Epithelial cell of esophagus (primary cell): ENCODE measurements around the gene ZNF234.
"Not testable (repeated sequence)": the region's sequence is repeated elsewhere in the genome, so short reads cannot be mapped to it uniquely, and the experiment has no call there.

Source experiments
- DNase-seq: peaks from one replicate; pipeline ENCODE4 v3.0.0; 2010; ENCODE audit warnings: low read depth
- H3K4me3 ChIP-seq: 2 replicates; pipeline ENCODE4 v1.5.1; 2011; ENCODE audit warnings: mild to moderate bottlenecking, low read length, control low read depth
- TF ChIP-seq, protein P1 (sequence below): IDR thresholded peaks from 2 replicates; pipeline ENCODE4 v1.5.1; 2011; ENCODE audit warnings: low read depth, mild to moderate bottlenecking, low read length, control low read depth, inconsistent platforms; ENCODE audit not compliant: insufficient read depth; ENCODE audit errors: missing control alignments

Gene ZNF234

DNA sequence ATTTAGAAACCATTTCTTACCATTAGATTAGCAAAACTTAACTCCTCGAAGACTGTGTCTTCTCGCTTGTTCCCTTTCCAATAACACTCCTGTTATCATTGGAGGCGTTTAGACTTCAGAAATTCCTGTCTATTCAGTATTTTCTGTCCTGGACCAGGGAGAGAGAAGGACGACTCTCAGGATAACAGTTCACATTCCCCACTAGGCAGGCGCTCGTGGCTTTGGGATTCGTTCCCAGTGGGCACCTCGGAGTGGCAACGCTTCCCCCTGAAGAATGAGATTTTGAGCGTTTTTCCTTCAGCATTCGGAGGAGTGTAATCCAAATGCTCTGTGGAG is 28.6 kb upstream of the ZNF234 start:
- TF ChIP-seq, protein P1, sequence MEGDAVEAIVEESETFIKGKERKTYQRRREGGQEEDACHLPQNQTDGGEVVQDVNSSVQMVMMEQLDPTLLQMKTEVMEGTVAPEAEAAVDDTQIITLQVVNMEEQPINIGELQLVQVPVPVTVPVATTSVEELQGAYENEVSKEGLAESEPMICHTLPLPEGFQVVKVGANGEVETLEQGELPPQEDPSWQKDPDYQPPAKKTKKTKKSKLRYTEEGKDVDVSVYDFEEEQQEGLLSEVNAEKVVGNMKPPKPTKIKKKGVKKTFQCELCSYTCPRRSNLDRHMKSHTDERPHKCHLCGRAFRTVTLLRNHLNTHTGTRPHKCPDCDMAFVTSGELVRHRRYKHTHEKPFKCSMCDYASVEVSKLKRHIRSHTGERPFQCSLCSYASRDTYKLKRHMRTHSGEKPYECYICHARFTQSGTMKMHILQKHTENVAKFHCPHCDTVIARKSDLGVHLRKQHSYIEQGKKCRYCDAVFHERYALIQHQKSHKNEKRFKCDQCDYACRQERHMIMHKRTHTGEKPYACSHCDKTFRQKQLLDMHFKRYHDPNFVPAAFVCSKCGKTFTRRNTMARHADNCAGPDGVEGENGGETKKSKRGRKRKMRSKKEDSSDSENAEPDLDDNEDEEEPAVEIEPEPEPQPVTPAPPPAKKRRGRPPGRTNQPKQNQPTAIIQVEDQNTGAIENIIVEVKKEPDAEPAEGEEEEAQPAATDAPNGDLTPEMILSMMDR = no peak
- DNase-seq = no peak
- H3K4me3 ChIP-seq = peak overlapping the region; percentile 93

DNA sequence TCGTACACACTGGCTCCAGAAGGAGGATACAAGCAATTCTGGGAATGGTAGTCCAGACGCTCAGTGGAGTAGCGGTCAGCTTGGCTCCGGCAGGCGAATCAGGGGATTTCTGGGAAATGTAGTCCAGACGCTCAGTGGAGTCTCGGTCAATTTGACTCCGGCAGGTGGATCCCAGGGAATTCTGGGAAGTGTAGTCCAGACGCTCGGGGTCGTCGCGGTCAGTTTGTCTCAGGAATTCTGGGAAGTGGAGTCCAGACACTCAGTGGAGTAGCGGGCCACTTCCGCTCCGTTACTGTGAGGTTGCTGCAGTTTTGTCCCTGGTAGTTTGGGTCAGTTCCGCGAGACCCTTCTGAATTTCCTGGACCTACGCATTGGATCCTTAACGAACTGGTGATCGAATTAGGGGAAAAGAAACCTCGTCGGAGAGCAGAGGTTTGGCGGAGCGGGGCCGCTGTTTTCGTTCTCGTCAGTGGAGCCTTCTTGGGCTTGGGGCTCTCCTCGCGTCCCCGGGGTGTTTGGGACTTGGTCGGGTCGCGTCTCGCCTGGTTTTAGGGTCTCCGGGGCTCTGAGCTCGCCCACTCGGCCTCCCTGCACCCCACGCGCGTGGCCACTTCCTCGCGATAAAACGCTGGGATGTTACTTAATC is 28.1 kb upstream of the ZNF234 start, which contains the start of gene ZNF225:
Gene ZNF225 (plus strand): TSS at position 262 of the 646 bp plus-strand sequence. CDS start 2,429 bp downstream, outside the sequence.
- peak within 1 kb of the TSS; percentile 93 for H3K4me3 ChIP-seq
- peak; percentile 99 for DNase-seq
- TF ChIP-seq, protein P1 = peak; percentile 8

DNA sequence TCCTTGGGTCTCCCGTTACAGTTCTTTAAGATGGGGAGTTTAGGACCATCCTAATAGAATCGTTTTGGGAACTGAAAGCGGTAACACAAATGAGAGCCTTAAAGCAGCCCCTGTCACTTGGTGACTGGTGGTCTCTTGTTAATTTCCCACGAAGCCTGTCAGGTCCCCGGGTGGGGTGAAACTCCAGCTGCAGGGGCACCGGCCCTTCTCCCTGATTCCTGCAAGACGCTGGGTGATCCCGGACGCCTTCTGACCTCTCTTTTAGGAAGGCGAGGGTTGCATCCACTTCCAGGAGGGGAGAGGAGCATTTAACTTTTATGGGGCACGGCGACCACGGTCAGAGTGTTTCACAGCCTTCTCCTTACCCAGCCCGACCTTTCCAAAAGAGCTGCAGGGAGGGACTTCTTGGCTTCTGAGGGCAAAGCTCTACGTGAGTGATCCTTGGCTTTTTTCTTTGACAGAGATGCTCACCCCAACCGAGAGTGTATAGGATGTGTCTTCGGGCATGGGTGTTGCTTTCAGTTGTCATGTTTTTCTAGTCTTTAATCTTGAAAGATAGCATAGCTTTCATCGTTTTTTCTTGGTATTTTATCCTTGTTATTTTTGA is 27.5 kb upstream of the ZNF234 start:
- H3K4me3 ChIP-seq = peak overlapping the region; percentile 93
- TF ChIP-seq, protein P1 = no peak
- no peak for DNase-seq

DNA sequence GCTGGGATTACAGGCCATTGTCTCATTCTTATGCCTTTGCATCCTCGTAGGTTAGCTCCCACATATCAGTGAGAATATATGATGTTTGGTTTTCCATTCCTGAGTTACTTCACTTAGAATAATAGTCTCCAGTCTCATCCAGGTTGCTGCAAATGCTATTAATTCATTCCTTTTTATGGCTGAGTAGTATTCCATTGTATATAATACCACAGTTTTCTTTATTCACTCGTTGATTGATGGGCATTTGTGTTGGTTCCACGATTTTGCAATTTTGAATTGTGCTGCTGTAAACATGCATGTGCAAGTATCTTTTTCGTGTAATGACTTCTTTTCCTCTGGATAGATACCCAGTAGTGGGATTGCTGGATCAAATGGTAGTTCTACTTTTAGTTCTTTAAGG is 20.2 kb upstream of the ZNF234 start:
- not testable (repeated sequence) for H3K4me3 ChIP-seq, DNase-seq

DNA sequence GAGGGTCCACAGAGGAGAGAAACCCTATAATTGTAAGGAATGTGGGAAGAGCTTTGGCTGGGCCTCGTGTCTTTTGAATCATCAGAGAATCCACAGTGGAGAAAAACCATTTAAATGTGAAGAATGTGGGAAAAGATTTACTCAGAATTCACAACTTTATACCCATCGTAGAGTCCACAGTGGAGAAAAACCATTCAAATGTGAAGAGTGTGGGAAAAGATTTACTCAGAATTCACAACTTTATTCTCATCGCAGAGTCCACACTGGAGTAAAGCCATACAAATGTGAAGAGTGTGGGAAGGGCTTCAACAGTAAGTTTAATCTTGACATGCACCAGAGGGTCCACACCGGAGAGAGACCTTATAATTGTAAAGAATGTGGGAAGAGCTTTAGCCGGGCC is 9.4 kb upstream of the ZNF234 start:
- H3K4me3 ChIP-seq = no peak overlapping the region
- no peak for DNase-seq
- TF ChIP-seq, protein P1 = no peak

DNA sequence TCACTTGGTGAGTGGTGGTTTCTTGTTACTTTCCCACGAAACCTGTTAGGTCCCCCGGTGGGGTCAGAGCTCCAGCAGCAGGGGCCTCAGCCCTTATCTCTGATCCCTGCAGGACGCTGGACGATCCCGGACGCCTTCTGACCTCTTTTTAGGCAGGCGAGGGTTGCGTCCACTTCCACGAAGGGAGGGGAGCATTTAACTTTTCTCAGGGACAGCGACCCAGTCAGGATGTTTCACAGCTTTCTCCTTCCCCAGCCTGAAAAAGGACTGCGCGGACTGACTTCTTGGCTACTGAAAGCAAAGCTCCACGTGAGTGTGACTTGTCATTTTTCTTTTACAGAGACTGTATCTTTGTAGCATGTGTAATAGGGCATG is 692 bp downstream of the ZNF234 start:
- H3K4me3 ChIP-seq = peak overlapping the region; percentile 86
- peak; percentile 19 for DNase-seq
- TF ChIP-seq, protein P1 = no peak

DNA sequence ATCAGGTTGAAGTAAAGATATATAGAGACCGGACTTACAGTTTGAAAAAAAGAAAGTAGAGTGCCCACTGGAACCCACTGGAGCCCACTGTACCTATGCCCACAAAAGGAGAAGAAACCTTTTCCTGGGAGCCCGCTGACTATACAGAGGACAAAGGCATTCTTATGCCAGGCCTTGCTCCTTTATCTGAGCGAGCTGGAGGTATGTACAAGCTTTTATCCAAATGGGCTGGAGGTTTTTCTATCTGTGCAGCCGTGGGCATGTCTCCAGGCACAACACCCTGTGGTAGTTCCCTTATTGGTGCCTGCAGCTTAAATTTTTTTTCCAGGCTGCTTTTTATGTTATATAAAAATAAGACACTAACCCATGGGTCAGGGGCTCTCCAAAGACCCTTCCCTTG is 8.4 kb downstream of the ZNF234 start:
- TF ChIP-seq, protein P1 = no peak
- no peak for DNase-seq
- H3K4me3 ChIP-seq = no peak overlapping the region
